HepG2 (cell line): Measurements from ENCODE around the gene ZG16. TPM values are rescaled to one million over a fixed set of nuclear protein-coding genes. Genes with fewer than 3 reads are reported as not detected.

Experiments
- ARNT ChIP-seq: fragments of 450-650 bp; IDR thresholded peaks from 2 replicates; pipeline ENCODE4 v1.6.1; 2017
- ATF7-NPFF ChIP-seq: sonication (generic); formaldehyde crosslinking; IDR thresholded peaks from 2 replicates; pipeline ENCODE4 v1.8.1; 2023; ENCODE audit warnings: mild to moderate bottlenecking, low read depth, missing genetic modification reagents, moderate library complexity
- CBX1 ChIP-seq: IDR thresholded peaks from one replicate; pipeline ENCODE4 v1.6.1; 2016; ENCODE audit warnings: antibody characterized with exemption, low read depth
- KLF12 ChIP-seq: sonication (generic); formaldehyde crosslinking; IDR thresholded peaks from 2 replicates; pipeline ENCODE4 v1.4.0; 2020; ENCODE audit warnings: missing genetic modification reagents, borderline replicate concordance
- MIXL1 ChIP-seq: IDR thresholded peaks from 2 replicates; pipeline ENCODE4 v1.6.1; 2016
- POLR2AphosphoS2 ChIP-seq: IDR thresholded peaks from 2 replicates; pipeline ENCODE4 v1.6.1; 2011; ENCODE audit warnings: low read depth, low read length, improper control_type of control experiment
- RARA ChIP-seq: IDR thresholded peaks from 2 replicates; pipeline ENCODE4 v1.6.1; 2016; ENCODE audit warnings: missing genetic modification reagents, missing compliant biosample characterization
- RNF2 ChIP-seq: fragments of 450-650 bp; conservative IDR thresholded peaks from 2 replicates; pipeline ENCODE4 v1.6.1; 2016; ENCODE audit warnings: low read depth
- TBX2 ChIP-seq: sonication (generic); formaldehyde crosslinking; IDR thresholded peaks from 2 replicates; pipeline ENCODE4 v1.5.0; 2020; ENCODE audit warnings: missing genetic modification reagents, mild to moderate bottlenecking, borderline replicate concordance
- ZGPAT ChIP-seq: IDR thresholded peaks from 2 replicates; pipeline ENCODE4 v1.6.1; 2016; ENCODE audit warnings: mild to moderate bottlenecking
- ZNF281 ChIP-seq: sonication (generic); formaldehyde crosslinking; IDR thresholded peaks from 2 replicates; pipeline ENCODE4 v1.4.0; 2020; ENCODE audit warnings: missing genetic modification reagents, borderline replicate concordance
- ZNF431 ChIP-seq: sonication (generic); formaldehyde crosslinking; IDR thresholded peaks from 2 replicates; pipeline ENCODE4 v1.9.0; 2022; ENCODE audit warnings: missing genetic modification reagents, low read depth, mild to moderate bottlenecking, borderline replicate concordance
- ZNF777 ChIP-seq: sonication (generic); formaldehyde crosslinking; IDR thresholded peaks from 2 replicates; pipeline ENCODE4 v1.4.0; 2020; ENCODE audit warnings: missing genetic modification reagents
- ZNF816 ChIP-seq: sonication (generic); formaldehyde crosslinking; IDR thresholded peaks from 2 replicates; pipeline ENCODE4 v1.8.0; 2022; ENCODE audit warnings: missing genetic modification reagents, mild to moderate bottlenecking, borderline replicate concordance
- polyA plus RNA-seq, 8 experiments: library from polyadenylated mRNA; depleted of rRNA in 3 of 8; stranded (reverse) in 7 of 8; unstranded in 1 of 8; fragments of >200 nt; fragmentation: Illumina TruSeq in 4 of 8; extraction: Trizol in 4 of 8; gene quantifications; 2 replicates each; pipeline versions ENCODE4 v1.2.1 to v1.2.3, GENCODE V29; 2011 to 2016; ENCODE audit warnings: low read depth in 4 of 8, missing spikeins in 1 of 8, mixed read lengths in 1 of 8; ENCODE audit not compliant: insufficient read depth in 1 of 8
- total RNA-seq, 5 experiments: library from RNA; depleted of rRNA; stranded (reverse); fragments of >200 nt; fragmentation: Illumina TruSeq; extraction: Trizol; gene quantifications; 2 replicates each; pipeline ENCODE4 v1.2.3, GENCODE V29; 2016; ENCODE audit warnings: low read depth in 1 of 5
- TF ChIP-seq, protein P1 (sequence below): IDR thresholded peaks from 2 replicates; pipeline ENCODE4 v1.6.1; 2016; ENCODE audit warnings: low read depth, missing genetic modification reagents, missing compliant biosample characterization
- TF ChIP-seq, protein P2 (sequence below): sonication (generic); formaldehyde crosslinking; IDR thresholded peaks from 2 replicates; pipeline ENCODE4 v1.4.0; 2020; ENCODE audit warnings: missing genetic modification reagents, mild to moderate bottlenecking, borderline replicate concordance

Gene ZG16
- total and polyA plus RNA-seq, 2 of the 13 experiments (the other 11 are each of a cell fraction or from before 2014, with no cell fraction given) = 0.04 to 0.07 TPM

DNA sequence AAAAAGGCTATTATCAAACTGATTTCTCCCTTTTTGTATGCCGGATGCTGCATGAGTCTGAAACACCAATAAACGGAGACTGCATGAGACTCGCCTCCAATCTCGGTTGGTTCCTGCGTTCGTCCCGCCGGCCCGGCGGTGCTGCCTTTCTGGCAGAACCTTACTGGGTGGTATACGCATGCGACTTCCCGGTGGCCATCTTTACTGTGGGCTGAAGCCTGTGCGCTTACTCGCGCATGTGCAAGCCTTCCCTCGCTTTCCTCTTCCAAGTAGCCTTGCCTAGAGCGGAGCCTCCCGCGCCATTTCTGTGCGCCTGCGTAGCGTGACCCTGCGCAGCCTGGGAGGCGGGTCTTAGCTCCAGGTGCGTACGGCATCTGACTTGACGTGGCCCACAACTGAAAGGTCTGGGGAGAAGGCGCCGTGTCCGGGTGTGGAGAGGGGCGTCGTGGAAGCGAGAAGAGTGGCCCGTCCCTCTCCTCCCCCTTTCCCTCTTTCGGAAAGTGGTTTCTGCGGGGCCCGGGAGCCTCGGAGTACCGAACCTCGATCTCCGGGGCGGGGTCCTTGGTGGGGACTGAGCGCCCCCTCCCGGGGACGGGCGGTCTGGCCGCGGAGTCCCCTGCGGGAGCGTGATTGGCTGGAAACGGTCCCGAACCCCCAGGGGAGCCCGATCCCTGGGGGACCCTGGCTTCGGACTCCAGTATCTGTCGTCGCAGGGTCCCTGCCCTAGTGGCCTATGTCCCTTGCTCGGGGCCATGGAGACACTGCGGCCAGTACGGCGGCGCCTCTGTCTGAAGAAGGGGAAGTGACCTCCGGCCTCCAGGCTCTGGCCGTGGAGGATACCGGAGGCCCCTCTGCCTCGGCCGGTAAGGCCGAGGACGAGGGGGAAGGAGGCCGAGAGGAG is 38.0 kb downstream of the ZG16 start, which contains the start of gene PAGR1 (continued):
- TF ChIP-seq, protein P1, sequence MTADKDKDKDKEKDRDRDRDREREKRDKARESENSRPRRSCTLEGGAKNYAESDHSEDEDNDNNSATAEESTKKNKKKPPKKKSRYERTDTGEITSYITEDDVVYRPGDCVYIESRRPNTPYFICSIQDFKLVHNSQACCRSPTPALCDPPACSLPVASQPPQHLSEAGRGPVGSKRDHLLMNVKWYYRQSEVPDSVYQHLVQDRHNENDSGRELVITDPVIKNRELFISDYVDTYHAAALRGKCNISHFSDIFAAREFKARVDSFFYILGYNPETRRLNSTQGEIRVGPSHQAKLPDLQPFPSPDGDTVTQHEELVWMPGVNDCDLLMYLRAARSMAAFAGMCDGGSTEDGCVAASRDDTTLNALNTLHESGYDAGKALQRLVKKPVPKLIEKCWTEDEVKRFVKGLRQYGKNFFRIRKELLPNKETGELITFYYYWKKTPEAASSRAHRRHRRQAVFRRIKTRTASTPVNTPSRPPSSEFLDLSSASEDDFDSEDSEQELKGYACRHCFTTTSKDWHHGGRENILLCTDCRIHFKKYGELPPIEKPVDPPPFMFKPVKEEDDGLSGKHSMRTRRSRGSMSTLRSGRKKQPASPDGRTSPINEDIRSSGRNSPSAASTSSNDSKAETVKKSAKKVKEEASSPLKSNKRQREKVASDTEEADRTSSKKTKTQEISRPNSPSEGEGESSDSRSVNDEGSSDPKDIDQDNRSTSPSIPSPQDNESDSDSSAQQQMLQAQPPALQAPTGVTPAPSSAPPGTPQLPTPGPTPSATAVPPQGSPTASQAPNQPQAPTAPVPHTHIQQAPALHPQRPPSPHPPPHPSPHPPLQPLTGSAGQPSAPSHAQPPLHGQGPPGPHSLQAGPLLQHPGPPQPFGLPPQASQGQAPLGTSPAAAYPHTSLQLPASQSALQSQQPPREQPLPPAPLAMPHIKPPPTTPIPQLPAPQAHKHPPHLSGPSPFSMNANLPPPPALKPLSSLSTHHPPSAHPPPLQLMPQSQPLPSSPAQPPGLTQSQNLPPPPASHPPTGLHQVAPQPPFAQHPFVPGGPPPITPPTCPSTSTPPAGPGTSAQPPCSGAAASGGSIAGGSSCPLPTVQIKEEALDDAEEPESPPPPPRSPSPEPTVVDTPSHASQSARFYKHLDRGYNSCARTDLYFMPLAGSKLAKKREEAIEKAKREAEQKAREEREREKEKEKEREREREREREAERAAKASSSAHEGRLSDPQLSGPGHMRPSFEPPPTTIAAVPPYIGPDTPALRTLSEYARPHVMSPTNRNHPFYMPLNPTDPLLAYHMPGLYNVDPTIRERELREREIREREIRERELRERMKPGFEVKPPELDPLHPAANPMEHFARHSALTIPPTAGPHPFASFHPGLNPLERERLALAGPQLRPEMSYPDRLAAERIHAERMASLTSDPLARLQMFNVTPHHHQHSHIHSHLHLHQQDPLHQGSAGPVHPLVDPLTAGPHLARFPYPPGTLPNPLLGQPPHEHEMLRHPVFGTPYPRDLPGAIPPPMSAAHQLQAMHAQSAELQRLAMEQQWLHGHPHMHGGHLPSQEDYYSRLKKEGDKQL (CRISPR knock-in tag) = no peak
- TF ChIP-seq KLF12 (CRISPR knock-in tag) = peak; percentile 85; the same call in 1 of the 2 replicates
- TF ChIP-seq, protein P2, sequence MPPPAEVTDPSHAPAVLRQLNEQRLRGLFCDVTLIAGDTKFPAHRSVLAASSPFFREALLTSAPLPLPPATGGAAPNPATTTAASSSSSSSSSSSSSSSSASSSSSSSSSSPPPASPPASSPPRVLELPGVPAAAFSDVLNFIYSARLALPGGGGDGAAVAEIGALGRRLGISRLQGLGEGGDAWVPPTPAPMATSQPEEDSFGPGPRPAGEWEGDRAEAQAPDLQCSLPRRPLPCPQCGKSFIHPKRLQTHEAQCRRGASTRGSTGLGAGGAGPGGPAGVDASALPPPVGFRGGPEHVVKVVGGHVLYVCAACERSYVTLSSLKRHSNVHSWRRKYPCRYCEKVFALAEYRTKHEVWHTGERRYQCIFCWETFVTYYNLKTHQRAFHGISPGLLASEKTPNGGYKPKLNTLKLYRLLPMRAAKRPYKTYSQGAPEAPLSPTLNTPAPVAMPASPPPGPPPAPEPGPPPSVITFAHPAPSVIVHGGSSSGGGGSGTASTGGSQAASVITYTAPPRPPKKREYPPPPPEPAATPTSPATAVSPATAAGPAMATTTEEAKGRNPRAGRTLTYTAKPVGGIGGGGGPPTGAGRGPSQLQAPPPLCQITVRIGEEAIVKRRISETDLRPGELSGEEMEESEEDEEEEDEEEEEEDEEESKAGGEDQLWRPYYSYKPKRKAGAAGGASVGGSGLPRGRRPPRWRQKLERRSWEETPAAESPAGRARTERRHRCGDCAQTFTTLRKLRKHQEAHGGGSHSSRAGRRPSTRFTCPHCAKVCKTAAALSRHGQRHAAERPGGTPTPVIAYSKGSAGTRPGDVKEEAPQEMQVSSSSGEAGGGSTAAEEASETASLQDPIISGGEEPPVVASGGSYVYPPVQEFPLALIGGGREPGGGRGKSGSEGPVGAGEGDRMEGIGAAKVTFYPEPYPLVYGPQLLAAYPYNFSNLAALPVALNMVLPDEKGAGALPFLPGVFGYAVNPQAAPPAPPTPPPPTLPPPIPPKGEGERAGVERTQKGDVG (CRISPR knock-in tag) = no peak
- no peak for TF ChIP-seq ZNF816
- TF ChIP-seq MIXL1 (CRISPR knock-in tag) = peak; percentile 40; the same call in 1 of the 2 replicates
- TF ChIP-seq RARA = no peak; the same call in 1 of the 2 replicates
- no peak; the same call in 1 of the 2 replicates for TF ChIP-seq ZNF281 (CRISPR knock-in tag)
- TF ChIP-seq ZGPAT = peak; percentile 94
- no peak for TF ChIP-seq POLR2AphosphoS2
- no peak for TF ChIP-seq ZNF431
- TF ChIP-seq CBX1 = peak; percentile 37
- TF ChIP-seq ZNF777 (CRISPR knock-in tag) = peak; percentile 99
- TF ChIP-seq ARNT = no peak
- peak; percentile 82 for TF ChIP-seq ATF7-NPFF
- TF ChIP-seq TBX2 = peak; percentile 68; the same call in 1 of the 2 replicates
- peak; percentile 94 for TF ChIP-seq RNF2
